Measurements from ENCODE around the gene FZR1. TPM values are rescaled to one million over a fixed set of nuclear protein-coding genes. Genes with fewer than 3 reads are reported as not detected.

Gene FZR1
- total and polyA plus RNA-seq, 2 of the 13 experiments (the other 11 are each of a cell fraction or from before 2014, with no cell fraction given), result 29.0 to 30.8 TPM

- TF ChIP-seq GPBP1L1 (CRISPR knock-in tag; IDR thresholded peaks at IDR 0.05) (no peak), NCOA5 (CRISPR knock-in tag; IDR thresholded peaks at IDR 0.05) (no peak), ZNF83 (CRISPR knock-in tag; IDR thresholded peaks at IDR 0.05; ENCODE audit: borderline replicate concordance) (no peak), U2AF1 (optimal IDR thresholded peaks at IDR 0.05; ENCODE audit: low read depth, low read length) (no peak), ZNF260 (CRISPR knock-in tag; IDR thresholded peaks at IDR 0.05; ENCODE audit: borderline replicate concordance, low read depth) (no peak), ZBTB38 (CRISPR knock-in tag; IDR thresholded peaks at IDR 0.05) (no peak), ZBTB42 (CRISPR knock-in tag; IDR thresholded peaks at IDR 0.05) (peak; percentile 66; the same call in 1 of the 2 replicates), ZNF543 (CRISPR knock-in tag; IDR thresholded peaks at IDR 0.05) (no peak), TFDP2 (CRISPR knock-in tag; IDR thresholded peaks at IDR 0.05) (0 out of 2 replicates have a peak, but pooled peaks have one; percentile 37), SP1 (IDR thresholded peaks at IDR 0.05) (no peak), SP1 (CRISPR knock-in tag; IDR thresholded peaks at IDR 0.05) (peak; percentile 29; the same call in 1 of the 2 replicates), PREB (CRISPR knock-in tag; IDR thresholded peaks at IDR 0.05) (no peak), BCLAF1 (IDR thresholded peaks at IDR 0.05) (no peak), ZNF780A (CRISPR knock-in tag; IDR thresholded peaks at IDR 0.05) (no peak), THAP11 (CRISPR knock-in tag; IDR thresholded peaks at IDR 0.05) (no peak), TCF7L2 (IDR thresholded peaks at IDR 0.05; ENCODE audit: low read depth, low read length) (no peak), ATF2 (CRISPR knock-in tag; IDR thresholded peaks at IDR 0.05) (no peak), ZNF720 (CRISPR knock-in tag; IDR thresholded peaks at IDR 0.05) (no peak), TBP (CRISPR knock-in tag; IDR thresholded peaks at IDR 0.05) (no peak), ZFYVE20 (CRISPR knock-in tag; IDR thresholded peaks at IDR 0.05; ENCODE audit: borderline replicate concordance, low read depth) (no peak), HINFP (CRISPR knock-in tag; IDR thresholded peaks at IDR 0.05; ENCODE audit: low read depth) (no peak)
These were observed 25.6 kb upstream of the FZR1 start, which contains the start of gene SMIM24 (continued) for GRCh38 chr19:3480383-3481091.

Measured in HepG2 (cell line).